NCI-H2029 (cell line): ENCODE data around the gene MAB21L4.
A peak's percentile ranks its signal among the peaks of the same experiment; 100 is the strongest.

Source experiments
- DNase-seq: peaks from one replicate; lab custom pipeline; 2025; lab: John Stamatoyannopoulos, UW

The MAB21L4 gene

GRCh38 chr2:240911641-240912265 lies 15.8 kb upstream of the MAB21L4 start:
- no peak for DNase-seq

- no peak for DNase-seq
Measured at GRCh38 chr2:240909216-240909974, 13.4 kb upstream of the MAB21L4 start.

- no peak for DNase-seq
Measured at GRCh38 chr2:240906911-240907590, 11.1 kb upstream of the MAB21L4 start.

- no peak for DNase-seq
Measured at GRCh38 chr2:240906141-240906910, 10.4 kb upstream of the MAB21L4 start, which contains the start of gene CROCC2. Gene CROCC2, plus strand, starts transcription at chr2:240906336. Its CDS starts 178 bp downstream, at chr2:240906514.

GRCh38 chr2:240905176-240905781 lies 9.3 kb upstream of the MAB21L4 start:
- DNase-seq, result no peak

GRCh38 chr2:240904216-240905175 lies 8.5 kb upstream of the MAB21L4 start:
- no peak for DNase-seq

- no peak for DNase-seq
Measured at GRCh38 chr2:240903191-240904060, 7.5 kb upstream of the MAB21L4 start.

GRCh38 chr2:240902615-240903041 lies 6.7 kb upstream of the MAB21L4 start:
- no peak for DNase-seq

- no peak for DNase-seq
Measured at GRCh38 chr2:240901986-240902614, 6.1 kb upstream of the MAB21L4 start.

- DNase-seq, result no peak
Measured at GRCh38 chr2:240900141-240900860, 4.3 kb upstream of the MAB21L4 start.

- DNase-seq, result no peak
Measured at GRCh38 chr2:240899468-240899865, 3.5 kb upstream of the MAB21L4 start.

GRCh38 chr2:240898731-240899467 lies 2.9 kb upstream of the MAB21L4 start:
- DNase-seq, result no peak

GRCh38 chr2:240898108-240898730 lies 2.3 kb upstream of the MAB21L4 start:
- DNase-seq, result no peak

GRCh38 chr2:240896871-240897692 lies 1.1 kb upstream of the MAB21L4 start:
- peak; percentile 50 for DNase-seq

- no peak for DNase-seq
Measured at GRCh38 chr2:240896394-240896793, 438 bp upstream of the MAB21L4 start.

- DNase-seq, result no peak
Measured at GRCh38 chr2:240894836-240895558, 959 bp downstream of the MAB21L4 start.
